ENCODE measurements around the gene RTN4R. TPM values are rescaled to one million over a fixed set of nuclear protein-coding genes. Genes with fewer than 3 reads are reported as not detected.

RTN4R gene
- total and polyA plus RNA-seq, 2 donors (not counting 1 experiment from before 2014, with no cell fraction given): 0.99 to 2.0 TPM

DNA sequence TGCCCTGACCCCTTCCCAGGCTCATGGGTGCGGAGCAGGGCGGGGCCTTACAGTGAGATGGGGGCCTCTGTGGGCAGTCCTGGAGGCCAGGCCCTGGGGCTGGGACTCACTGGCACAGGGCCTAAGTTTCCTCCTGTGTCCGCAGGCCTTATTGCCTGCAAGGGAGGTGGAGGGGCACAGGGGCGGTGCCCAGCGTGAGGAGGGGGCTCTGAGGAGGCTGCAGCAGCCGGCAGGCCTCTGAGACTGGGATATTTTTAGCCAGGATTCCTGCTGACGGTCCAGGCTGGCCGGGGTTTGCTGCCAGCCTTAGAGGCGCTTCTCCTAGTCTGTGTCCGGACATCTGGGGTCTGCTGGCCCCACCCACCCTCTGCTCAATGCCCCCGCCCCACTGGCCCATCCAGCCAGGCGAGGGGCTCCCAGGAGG is 5.7 kb upstream of the RTN4R start:
- H3K4me2 ChIP-seq (ENCODE audit: extremely low read depth, insufficient read depth, low read length): no peak overlapping the region

DNA sequence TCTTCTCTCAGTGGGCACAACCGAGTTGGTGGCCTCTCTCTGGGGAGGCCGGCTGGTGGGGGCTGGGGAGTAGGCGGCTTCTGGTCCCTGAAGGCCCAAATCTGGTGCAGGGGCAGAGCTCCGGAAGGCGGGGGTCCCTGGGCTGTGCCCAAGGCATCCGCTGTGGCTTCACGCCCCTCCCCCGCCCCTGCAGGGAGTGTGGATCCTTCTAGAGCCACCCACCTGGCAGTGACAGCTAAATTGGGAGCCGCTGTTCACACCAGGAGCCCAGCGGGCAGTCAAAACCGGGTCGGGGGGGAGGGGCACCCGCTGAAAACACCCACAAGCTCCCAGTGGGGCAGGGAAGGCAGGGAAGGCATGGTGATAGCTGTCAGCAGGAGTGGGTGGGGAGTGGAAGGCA is 4.6 kb upstream of the RTN4R start:
- H3K4me1 ChIP-seq (ENCODE audit: control insufficient read depth, extremely low read depth, insufficient read depth, low read length): no peaks in the 10 kb centered on the region
- H3K79me2 ChIP-seq (ENCODE audit: control insufficient read depth, insufficient read depth, low read length): no peaks in the 10 kb centered on the region
- no peak overlapping the region for H3K27ac ChIP-seq (ENCODE audit: insufficient read depth, low read length)
- no peak for DNase-seq (ENCODE audit: low read depth in 2 of 2)
- no peaks in the 10 kb centered on the region for H3K9me3 ChIP-seq (ENCODE audit: control insufficient read depth, insufficient read depth, low read depth, low read length)
- H2AFZ ChIP-seq (ENCODE audit: low read length): no peak overlapping the region
- H3K27me3 ChIP-seq (ENCODE audit: control insufficient read depth, insufficient read depth, low read length): no peaks in the 10 kb centered on the region
- no peak overlapping the region for H3K4me2 ChIP-seq (ENCODE audit: extremely low read depth, insufficient read depth, low read length)
- TF ChIP-seq EZH2 (IDR thresholded peaks at IDR 0.05; ENCODE audit: low read length, missing control alignments): no peak
- TF ChIP-seq, protein P1, sequence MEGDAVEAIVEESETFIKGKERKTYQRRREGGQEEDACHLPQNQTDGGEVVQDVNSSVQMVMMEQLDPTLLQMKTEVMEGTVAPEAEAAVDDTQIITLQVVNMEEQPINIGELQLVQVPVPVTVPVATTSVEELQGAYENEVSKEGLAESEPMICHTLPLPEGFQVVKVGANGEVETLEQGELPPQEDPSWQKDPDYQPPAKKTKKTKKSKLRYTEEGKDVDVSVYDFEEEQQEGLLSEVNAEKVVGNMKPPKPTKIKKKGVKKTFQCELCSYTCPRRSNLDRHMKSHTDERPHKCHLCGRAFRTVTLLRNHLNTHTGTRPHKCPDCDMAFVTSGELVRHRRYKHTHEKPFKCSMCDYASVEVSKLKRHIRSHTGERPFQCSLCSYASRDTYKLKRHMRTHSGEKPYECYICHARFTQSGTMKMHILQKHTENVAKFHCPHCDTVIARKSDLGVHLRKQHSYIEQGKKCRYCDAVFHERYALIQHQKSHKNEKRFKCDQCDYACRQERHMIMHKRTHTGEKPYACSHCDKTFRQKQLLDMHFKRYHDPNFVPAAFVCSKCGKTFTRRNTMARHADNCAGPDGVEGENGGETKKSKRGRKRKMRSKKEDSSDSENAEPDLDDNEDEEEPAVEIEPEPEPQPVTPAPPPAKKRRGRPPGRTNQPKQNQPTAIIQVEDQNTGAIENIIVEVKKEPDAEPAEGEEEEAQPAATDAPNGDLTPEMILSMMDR (conservative IDR thresholded peaks at IDR 0.05 in 1 of 2, IDR thresholded peaks at IDR 0.05 in 1 of 2; ENCODE audit: low read depth in 1 of 2, low read length in 2 of 2): no peak
- H3K4me3 ChIP-seq (replicated peaks in 1 of 4; ENCODE audit: control extremely low read depth in 1 of 4, insufficient read depth in 1 of 4, low read depth in 3 of 4, low read length in 4 of 4): no peak overlapping the region
- no peak overlapping the region for H3K9ac ChIP-seq (ENCODE audit: insufficient read depth, low read length)
- H4K20me1 ChIP-seq (ENCODE audit: control insufficient read depth, extremely low read depth, insufficient read depth, low read length): no peaks in the 10 kb centered on the region
- no peaks in the 10 kb centered on the region for H3K36me3 ChIP-seq (ENCODE audit: control insufficient read depth, insufficient read depth, low read length)

More for the DNA sequence above, 5.7 kb upstream of the RTN4R start:
- Histone ChIP-seq H3K9ac (ENCODE audit: insufficient read depth, low read length) (no peak overlapping the region), H3K36me3 (ENCODE audit: control insufficient read depth, insufficient read depth, low read length) (no peaks in the 10 kb centered on the region), H3K9me3 (ENCODE audit: control insufficient read depth, insufficient read depth, low read depth, low read length) (no peaks in the 10 kb centered on the region), H3K27ac (ENCODE audit: insufficient read depth, low read length) (no peak overlapping the region), H2AFZ (ENCODE audit: low read length) (no peak overlapping the region), H4K20me1 (ENCODE audit: control insufficient read depth, extremely low read depth, insufficient read depth, low read length) (no peaks in the 10 kb centered on the region), H3K4me3 (replicated peaks in 1 of 4; ENCODE audit: control extremely low read depth in 1 of 4, insufficient read depth in 1 of 4, low read depth in 3 of 4, low read length in 4 of 4) (no peak overlapping the region), H3K79me2 (ENCODE audit: control insufficient read depth, insufficient read depth, low read length) (no peaks in the 10 kb centered on the region), H3K4me1 (ENCODE audit: control insufficient read depth, extremely low read depth, insufficient read depth, low read length) (no peaks in the 10 kb centered on the region), H3K27me3 (ENCODE audit: control insufficient read depth, insufficient read depth, low read length) (no peaks in the 10 kb centered on the region)
- DNase-seq (ENCODE audit: low read depth in 2 of 2): no peak
- TF ChIP-seq, protein P1 (conservative IDR thresholded peaks at IDR 0.05 in 1 of 2, IDR thresholded peaks at IDR 0.05 in 1 of 2; ENCODE audit: low read depth in 1 of 2, low read length in 2 of 2): no peak
- no peak for TF ChIP-seq EZH2 (IDR thresholded peaks at IDR 0.05; ENCODE audit: low read length, missing control alignments)

DNA sequence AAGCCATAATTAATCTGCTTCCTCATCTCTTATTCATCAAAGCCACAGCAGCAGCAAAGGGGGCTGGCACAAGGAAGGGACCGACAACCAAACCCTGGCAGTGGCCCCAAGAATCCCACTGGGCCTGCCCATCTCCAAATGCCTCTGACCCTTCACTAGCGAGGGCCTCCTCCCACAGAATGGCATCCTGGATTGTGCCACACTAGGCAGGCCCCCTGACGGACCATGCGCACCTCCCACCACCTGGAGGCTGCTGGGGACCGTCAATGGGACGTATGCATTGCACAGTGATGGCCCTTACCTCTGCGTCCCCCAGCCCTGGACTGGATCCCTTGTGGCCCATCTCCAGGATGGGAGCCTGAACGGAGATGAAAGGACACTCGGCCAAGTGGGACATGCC is 4.1 kb upstream of the RTN4R start:
- H3K4me3 ChIP-seq (replicated peaks in 1 of 4; ENCODE audit: control extremely low read depth in 1 of 4, insufficient read depth in 1 of 4, low read depth in 3 of 4, low read length in 4 of 4): no peak overlapping the region
- no peak overlapping the region for H2AFZ ChIP-seq (ENCODE audit: low read length)
- no peak overlapping the region for H3K27ac ChIP-seq (ENCODE audit: insufficient read depth, low read length)
- no peak overlapping the region for H3K9ac ChIP-seq (ENCODE audit: insufficient read depth, low read length)
- no peaks in the 10 kb centered on the region for H3K36me3 ChIP-seq (ENCODE audit: control insufficient read depth, insufficient read depth, low read length)
- H3K9me3 ChIP-seq (ENCODE audit: control insufficient read depth, insufficient read depth, low read depth, low read length): no peaks in the 10 kb centered on the region
- no peaks in the 10 kb centered on the region for H3K4me1 ChIP-seq (ENCODE audit: control insufficient read depth, extremely low read depth, insufficient read depth, low read length)
- DNase-seq (ENCODE audit: low read depth in 2 of 2): no peak
- no peaks in the 10 kb centered on the region for H4K20me1 ChIP-seq (ENCODE audit: control insufficient read depth, extremely low read depth, insufficient read depth, low read length)
- no peaks in the 10 kb centered on the region for H3K79me2 ChIP-seq (ENCODE audit: control insufficient read depth, insufficient read depth, low read length)
- H3K4me2 ChIP-seq (ENCODE audit: extremely low read depth, insufficient read depth, low read length): no peak overlapping the region
- no peak for TF ChIP-seq EZH2 (IDR thresholded peaks at IDR 0.05; ENCODE audit: low read length, missing control alignments)
- TF ChIP-seq, protein P1 (conservative IDR thresholded peaks at IDR 0.05 in 1 of 2, IDR thresholded peaks at IDR 0.05 in 1 of 2; ENCODE audit: low read depth in 1 of 2, low read length in 2 of 2): no peak
- H3K27me3 ChIP-seq (ENCODE audit: control insufficient read depth, insufficient read depth, low read length): no peaks in the 10 kb centered on the region

Measured in fibroblast of lung (primary cell).